HG03139 (cell line): ENCODE measurements around the gene BCL11B.
"Not testable (repeated sequence)": the region's sequence is repeated elsewhere in the genome, so short reads cannot be mapped to it uniquely, and the experiment has no call there.

ENCODE experiments used
- ATAC-seq: cut with Tn5 transposase; IDR thresholded peaks from one replicate; pipeline ENCODE4 v1.9.1; 2021; ENCODE audit not compliant: unreplicated experiment

The BCL11B gene

GRCh38 chr14:99242238-99242637 lies 29.8 kb downstream of the BCL11B start:
- no peak for ATAC-seq

GRCh38 chr14:99241325-99242010 lies 30.5 kb downstream of the BCL11B start:
- no peak for ATAC-seq

- ATAC-seq: no peak
Measured at GRCh38 chr14:99240627-99241324, 31.2 kb downstream of the BCL11B start.

GRCh38 chr14:99239661-99240092 lies 32.3 kb downstream of the BCL11B start:
- ATAC-seq: no peak

- ATAC-seq: no peak
Measured at GRCh38 chr14:99238216-99238615, 33.8 kb downstream of the BCL11B start.

- no peak for ATAC-seq
Measured at GRCh38 chr14:99237288-99237687, 34.7 kb downstream of the BCL11B start.

- no peak for ATAC-seq
Measured at GRCh38 chr14:99236386-99237138, 35.4 kb downstream of the BCL11B start.

GRCh38 chr14:99235582-99236320 lies 36.2 kb downstream of the BCL11B start:
- ATAC-seq: no peak

GRCh38 chr14:99234961-99235571 lies 36.9 kb downstream of the BCL11B start:
- ATAC-seq: no peak

GRCh38 chr14:99234355-99234754 lies 37.6 kb downstream of the BCL11B start:
- no peak for ATAC-seq

GRCh38 chr14:99233222-99234035 lies 38.6 kb downstream of the BCL11B start:
- no peak for ATAC-seq

GRCh38 chr14:99232714-99233214 lies 39.2 kb downstream of the BCL11B start:
- no peak for ATAC-seq

GRCh38 chr14:99231850-99232713 lies 39.9 kb downstream of the BCL11B start:
- no peak for ATAC-seq

- no peak for ATAC-seq
Measured at GRCh38 chr14:99231161-99231849, 40.7 kb downstream of the BCL11B start.

- ATAC-seq: no peak
Measured at GRCh38 chr14:99230208-99231151, 41.5 kb downstream of the BCL11B start.

GRCh38 chr14:99229654-99230207 lies 42.3 kb downstream of the BCL11B start:
- no peak for ATAC-seq

- not testable (repeated sequence) for ATAC-seq
Measured at GRCh38 chr14:99228760-99229159, 43.2 kb downstream of the BCL11B start.
